H1 (cell line): ENCODE data around the gene NHLRC2. TPM values are rescaled to one million over a fixed set of nuclear protein-coding genes. Genes with fewer than 3 reads are reported as not detected.
A peak's percentile ranks its signal among the peaks of the same experiment; 100 is the strongest.

Source experiments
- BRCA1 ChIP-seq: IDR thresholded peaks from 2 replicates; pipeline ENCODE4 v1.6.1; 2012; ENCODE audit warnings: low read depth, low read length, improper control_type of control experiment
- CEBPB ChIP-seq: IDR thresholded peaks from 2 replicates; pipeline ENCODE4 v1.6.1; 2012; ENCODE audit warnings: low read depth, low read length
- GABPA ChIP-seq: IDR thresholded peaks from 2 replicates; pipeline ENCODE4 v1.6.1; 2011; ENCODE audit warnings: mild to moderate bottlenecking, low read length, moderate library complexity, borderline replicate concordance; ENCODE audit not compliant: insufficient read depth
- KDM5A ChIP-seq: fragments of 200-600 bp; IDR thresholded peaks from 2 replicates; pipeline ENCODE4 v1.7.1; 2012; ENCODE audit warnings: mild to moderate bottlenecking, low read length, inconsistent platforms, mixed read lengths
- MAFK ChIP-seq: IDR thresholded peaks from 2 replicates; pipeline ENCODE4 v1.6.1; 2012; ENCODE audit warnings: low read depth, mild to moderate bottlenecking, improper control_type of control experiment, low read length
- RAD21 ChIP-seq, 2 experiments: IDR thresholded peaks in 1 of 2; conservative IDR thresholded peaks in 1 of 2; 2 replicates each; pipeline ENCODE4 v1.6.1; 2011; ENCODE audit warnings: low read depth in 2 of 2, low read length in 2 of 2, improper control_type of control experiment in 1 of 2, inconsistent platforms in 1 of 2, mild to moderate bottlenecking in 1 of 2, moderate library complexity in 1 of 2
- SP1 ChIP-seq: IDR thresholded peaks from 2 replicates; pipeline ENCODE4 v1.6.1; 2011; ENCODE audit warnings: low read depth, low read length
- TAF1 ChIP-seq: IDR thresholded peaks from 2 replicates; pipeline ENCODE4 v1.6.1; 2011; ENCODE audit warnings: mild to moderate bottlenecking, low read depth, low read length
- polyA plus RNA-seq, 7 experiments: library from polyadenylated mRNA; depleted of rRNA in 3 of 7; stranded (reverse) in 5 of 7; unstranded in 2 of 7; fragments of >200 nt in 5 of 7; fragments of 200-250 nt in 2 of 7; gene quantifications; 1 replicate in 5 of 7; 2 replicates in 1 of 7; 4 replicates in 1 of 7; pipeline versions ENCODE4 v1.2.1 to v1.2.3, GENCODE V29; 2011 to 2013; ENCODE audit warnings: missing spikeins in 2 of 7, mixed read lengths in 2 of 7
- total RNA-seq: library from RNA; stranded (reverse); fragmentation: NEBNext Ultra II Directional; extraction: Animal tissue kit (Norgen Biotek cat#: 25700); gene quantifications from 2 replicates; pipeline ENCODE4 v1.2.1, GENCODE V29; 2021

The NHLRC2 gene
- total and polyA plus RNA-seq, 2 of the 8 experiments (the other 6 are each of a cell fraction or from before 2014, with no cell fraction given), result 4.9 to 25.6 TPM

- TF ChIP-seq CEBPB (no peak), MAFK (no peak), RAD21 (IDR thresholded peaks at IDR 0.05 in 1 of 2, conservative IDR thresholded peaks at IDR 0.05 in 1 of 2; ENCODE audit: low read depth in 2 of 2, low read length in 2 of 2) (peak; percentile 44 to 45), SP1 (no peak), TAF1 (no peak), BRCA1 (no peak), GABPA (no peak), KDM5A (no peak)
These were observed 68.5 kb downstream of the NHLRC2 start (continued) for GRCh38 chr10:113922787-113923570.
